A172 (cell line): ENCODE data around the gene SLMAP. TPM values are rescaled to one million over a fixed set of nuclear protein-coding genes. Genes with fewer than 3 reads are reported as not detected.

Source experiments
- DNase-seq: peaks from one replicate; pipeline ENCODE4 v3.0.0-alpha.2; 2015; ENCODE audit warnings: low spot score
- total RNA-seq: library from RNA; depleted of rRNA; stranded (reverse); fragments of >200 nt; shearing (Covaris generic); gene quantifications from 2 replicates; pipeline ENCODE4 v1.2.3, GENCODE V29; 2014; rRNA removed

The SLMAP gene
- total RNA-seq, 1 experiment from 2014 or later: 61.8 TPM

DNA sequence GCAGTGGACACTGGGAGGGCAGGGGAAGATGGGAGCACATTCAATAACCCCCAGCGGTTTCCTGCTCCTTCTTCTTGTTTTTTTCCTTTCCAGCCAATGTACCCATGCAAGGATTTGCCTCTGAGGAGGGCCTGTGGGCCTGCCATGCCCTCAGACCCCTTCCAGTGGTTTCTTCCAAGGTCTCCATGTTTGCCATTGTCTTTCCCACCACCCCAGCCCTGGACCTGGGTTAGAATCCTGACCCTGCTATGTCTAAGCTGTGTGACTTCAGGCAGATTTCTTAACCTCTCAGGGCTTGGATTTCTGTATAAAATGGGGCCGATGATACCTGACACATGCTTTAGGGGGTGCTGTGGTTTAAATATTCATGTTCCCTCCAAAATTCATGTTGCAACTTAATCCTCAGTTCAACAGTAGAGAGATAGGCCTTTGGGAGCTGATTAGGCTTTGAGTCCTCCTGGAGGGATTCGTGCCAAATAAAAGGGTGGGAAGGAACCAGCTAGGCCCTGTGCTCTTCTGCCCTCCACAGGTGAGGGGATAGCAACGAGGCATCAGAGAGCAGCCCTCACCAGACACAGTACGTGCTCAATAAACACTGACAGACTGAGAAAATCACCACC is 205.8 kb downstream of the SLMAP start:
- peak; percentile 77 for DNase-seq

DNA sequence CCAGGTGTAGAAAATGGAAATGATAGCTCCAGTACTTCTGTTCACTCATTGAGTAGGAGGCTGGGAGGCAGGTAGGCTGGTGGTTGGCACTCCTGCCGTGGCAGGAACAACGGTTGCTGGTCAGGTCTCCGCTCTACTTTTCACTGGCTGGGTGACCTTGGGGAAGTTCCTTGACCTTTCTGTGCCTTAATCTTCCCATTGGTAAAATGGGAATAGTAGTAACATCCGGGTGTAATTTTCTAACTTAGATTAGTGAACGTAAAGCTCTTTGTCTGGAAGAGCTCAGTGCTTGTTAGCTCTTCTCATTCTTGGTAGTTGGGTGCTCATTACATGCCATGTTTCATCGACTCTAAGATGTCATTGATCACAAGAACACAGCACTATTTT is 206.3 kb downstream of the SLMAP start:
- no peak for DNase-seq

DNA sequence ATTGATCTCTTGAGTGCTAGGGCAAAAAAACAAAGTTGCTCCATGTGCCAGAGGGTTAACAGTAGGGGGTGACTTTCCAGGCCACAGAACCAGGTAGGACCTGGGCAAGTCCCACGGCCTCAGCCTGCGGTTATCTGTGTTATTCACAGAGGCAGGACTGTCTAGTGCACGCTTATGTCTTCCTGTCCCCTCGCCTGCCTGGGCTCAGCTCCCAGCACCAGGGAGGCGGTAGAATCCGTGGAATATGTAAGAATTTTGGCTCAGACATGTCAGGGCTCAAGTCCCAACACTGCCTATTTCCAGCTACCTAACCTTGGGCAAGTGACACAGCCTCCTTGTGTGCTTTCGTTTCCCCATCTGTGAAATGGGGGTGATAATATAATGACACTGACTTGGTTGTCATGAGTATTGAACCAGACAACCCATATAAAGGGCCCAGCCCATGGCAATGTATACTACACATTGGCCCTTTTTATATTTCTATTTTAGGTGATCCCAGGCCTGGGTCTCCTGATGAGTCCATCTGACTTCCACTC is 207.8 kb downstream of the SLMAP start:
- DNase-seq: no peak

DNA sequence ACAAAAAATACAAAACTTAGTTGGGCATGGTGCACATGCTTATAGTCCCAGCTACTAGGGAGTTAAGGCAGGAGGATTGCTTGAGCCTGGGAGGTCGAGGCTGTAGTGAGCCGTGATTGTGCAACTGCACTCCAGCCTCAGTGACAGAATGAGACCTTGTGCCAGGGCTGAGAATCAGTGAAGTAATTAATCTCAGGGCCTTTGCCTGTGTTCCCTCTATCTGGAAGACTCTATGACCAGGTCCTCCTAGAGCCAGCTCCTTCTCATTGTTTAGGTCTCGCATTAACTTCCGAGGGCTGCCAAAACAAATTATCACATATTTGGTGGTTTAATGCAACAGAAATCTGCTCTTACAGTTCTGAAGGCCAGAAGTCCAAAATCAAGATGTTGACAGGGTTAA is 210.7 kb downstream of the SLMAP start:
- no peak for DNase-seq

DNA sequence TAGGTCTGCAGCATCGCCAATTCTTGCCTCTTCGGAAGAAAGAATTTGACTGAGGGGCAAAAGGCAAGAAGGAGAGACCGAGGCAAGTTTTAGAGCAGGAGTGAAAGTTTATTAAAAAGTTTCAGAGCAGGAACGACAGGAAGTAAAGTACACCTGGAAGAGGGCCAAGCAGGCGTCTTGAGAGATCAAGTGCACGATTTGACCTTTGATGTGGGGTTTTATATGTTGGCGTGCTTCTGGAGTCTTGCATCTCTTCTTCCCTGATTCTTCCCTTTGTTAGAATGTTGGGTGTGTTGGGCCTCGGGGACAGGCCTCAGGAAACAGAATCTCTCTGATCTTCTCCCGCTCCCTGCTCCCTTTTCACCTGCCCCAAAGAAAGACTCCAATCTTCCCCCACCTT is 211.5 kb downstream of the SLMAP start:
- no peak for DNase-seq

DNA sequence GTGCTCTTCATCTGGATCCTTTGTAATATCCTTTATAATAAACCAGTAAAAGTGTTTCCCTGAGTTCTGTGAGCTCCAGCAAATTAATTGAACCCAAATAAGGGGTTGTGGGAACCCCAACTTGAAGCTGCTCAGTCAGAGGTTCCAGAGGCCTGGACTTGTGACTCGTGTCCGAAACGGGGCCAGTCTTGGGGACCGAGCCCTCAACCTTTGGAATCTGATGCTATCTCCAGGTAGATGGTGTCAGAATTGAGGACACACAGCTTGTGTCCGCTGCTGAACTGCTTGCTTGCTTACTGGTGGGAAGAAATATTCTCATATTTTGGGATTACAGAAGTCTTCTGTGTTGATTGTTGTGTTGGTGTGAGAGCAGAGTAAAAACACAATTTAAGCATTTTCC is 212.4 kb downstream of the SLMAP start:
- no peak for DNase-seq

DNA sequence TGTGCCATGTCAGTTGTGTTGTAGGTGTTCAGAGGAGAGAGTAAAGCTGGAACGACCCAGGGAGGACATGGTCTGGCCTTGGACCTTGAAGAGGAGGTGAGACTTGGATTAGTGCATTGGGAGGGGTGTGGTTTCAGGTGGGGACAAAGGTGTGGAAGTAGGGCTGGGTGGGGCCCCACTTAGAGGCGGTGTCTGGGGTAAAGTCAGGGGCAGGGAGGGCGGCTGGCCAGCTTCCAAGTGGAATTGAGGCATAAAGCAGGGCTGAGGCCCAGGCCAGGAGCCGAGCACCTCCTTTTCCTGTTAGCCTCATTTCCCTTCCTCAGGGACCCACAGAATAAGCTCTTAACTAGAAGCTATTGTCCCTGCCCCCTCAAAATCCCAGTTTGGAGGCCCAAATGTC is 215.9 kb downstream of the SLMAP start:
- no peak for DNase-seq

DNA sequence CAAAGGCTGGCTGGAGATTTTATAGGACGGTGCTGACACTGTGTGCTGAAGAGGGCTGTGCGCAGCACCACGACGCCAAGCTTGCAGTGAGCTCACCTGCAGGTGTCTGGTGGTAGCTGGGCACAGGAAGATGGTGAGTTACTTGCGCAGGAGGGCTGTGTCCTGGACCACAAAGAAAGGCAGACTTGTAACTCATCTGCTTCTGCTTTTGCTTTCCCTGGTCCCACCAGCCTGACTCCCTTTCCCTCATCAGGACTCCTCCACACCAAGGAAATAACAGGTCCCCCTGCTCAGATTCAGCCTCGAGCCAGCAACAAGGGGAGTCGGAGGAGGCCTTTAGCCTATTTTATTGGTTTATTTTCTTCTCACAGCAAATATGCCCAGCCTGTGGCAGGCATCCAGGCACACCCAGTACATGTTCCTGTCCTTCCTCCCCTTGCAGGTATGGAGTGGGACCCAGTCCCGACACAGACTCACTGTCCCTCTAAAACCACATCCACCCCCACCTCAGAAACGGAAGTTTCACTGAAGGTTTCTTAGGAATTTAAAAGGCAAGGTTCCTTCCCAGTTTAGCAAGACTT is 216.5 kb downstream of the SLMAP start:
- peak; percentile 74 for DNase-seq

DNA sequence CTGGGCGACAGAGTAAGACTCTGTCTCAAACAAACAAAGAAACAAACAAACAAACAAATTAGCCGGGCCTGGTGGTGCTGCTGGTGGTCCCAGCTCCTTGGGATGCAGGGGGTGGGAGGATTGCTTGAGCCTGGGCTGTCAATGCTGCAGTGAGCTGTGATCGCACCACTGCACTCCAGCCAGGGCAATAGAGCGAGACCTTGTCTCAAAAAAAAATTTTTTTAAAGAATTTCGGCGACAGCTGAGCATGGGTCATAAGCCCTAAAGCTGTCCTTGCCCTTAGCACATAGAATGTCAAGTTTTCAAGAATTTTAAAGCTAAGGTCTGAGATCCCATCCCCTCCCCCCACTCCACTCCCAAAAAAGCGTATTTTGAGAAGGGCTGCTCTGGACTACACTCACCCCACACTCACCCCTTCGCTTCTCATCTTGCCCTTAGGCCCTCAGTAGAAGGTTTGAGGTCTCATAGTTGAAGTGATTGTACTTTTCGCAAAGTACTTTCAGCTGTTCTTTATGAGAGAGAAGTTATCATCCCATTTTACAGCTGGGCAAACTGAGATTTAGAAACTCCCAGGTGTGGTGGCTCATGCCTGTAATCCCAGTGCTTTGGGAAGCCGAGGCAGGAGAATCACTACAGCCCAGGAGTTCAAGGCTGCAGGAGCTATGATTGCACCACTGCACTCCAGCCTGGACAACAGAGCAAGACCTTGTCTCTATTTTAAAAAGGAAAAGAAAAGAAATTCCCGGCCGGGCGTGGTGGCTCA is 217.8 kb downstream of the SLMAP start:
- DNase-seq: no peak

DNA sequence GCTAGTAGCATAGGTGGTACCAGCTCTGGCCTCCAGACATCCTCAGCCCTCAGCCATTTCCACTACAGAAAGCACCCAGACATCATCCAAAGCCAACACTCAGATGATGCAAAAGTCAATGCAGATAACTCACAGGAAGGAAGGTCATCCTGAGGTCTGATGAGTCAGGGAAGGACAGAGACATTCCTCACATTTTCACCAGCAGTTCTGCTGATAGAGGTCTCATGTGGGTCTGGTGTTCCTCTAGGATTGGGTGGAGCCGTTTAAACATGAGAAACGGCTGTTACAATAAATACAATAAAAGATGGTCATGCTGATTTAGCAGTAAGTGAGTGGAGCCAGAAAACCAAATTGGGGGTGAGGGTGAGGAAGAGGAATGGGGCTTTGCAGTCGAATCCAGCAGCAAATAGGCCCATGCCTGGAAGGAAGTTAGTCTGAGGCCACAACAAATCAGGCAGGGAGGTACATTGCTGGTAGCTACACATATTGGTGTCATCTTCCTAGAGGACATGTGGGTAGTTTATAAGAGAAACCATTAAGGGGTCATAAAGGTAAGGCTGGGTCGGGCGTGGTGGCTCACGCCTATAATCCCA is 218.8 kb downstream of the SLMAP start:
- peak; percentile 99 for DNase-seq

DNA sequence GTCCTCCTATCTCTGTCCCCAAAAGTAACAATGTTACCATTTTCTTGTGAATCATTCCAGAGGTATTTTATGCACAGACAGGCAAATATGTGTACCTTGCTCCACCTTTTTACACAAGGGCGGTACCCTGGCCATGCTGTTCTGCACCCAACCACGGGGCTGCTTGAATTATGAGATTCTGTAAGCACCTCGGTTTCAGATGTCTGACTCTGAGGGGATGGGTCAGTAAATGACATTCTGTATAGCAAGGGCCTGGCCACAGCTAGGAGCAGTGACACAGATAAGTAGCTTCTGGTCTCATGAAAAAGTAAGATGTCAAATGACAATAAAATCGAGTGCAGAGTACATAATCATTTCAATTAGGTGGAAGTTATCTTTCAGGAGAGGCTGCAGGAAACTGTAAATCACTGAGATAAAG is 221.7 kb downstream of the SLMAP start:
- peak; percentile 77 for DNase-seq

DNA sequence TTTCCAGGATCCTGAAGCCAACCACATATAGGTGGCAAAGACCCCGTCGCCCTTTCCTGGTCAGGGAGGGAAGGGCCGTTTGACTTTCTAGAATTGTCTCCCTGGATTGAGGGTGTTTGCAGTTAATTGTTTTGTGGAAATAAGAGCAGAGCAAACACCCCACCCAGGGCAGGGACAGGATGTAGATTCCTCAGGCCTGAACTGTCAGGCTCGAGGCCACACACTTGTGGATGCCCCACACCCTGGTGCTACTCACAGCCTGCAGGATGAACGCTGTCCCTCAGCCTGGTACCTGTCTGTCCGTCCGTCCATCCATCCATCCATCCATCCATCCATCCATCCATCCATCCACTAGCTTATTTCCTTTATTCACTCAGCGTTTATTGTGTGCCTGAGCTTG is 222.2 kb downstream of the SLMAP start:
- peak; percentile 77 for DNase-seq

Other genes starting within 250 kb of the SLMAP start
- 0.12 TPM in 1 of 2 replicates, not detected in the other for gene DNAH12, start 212.0 kb upstream of the SLMAP start, total RNA-seq
- 12.2 and 14.0 TPM in 2 replicates for gene PDE12, start 200.0 kb upstream of the SLMAP start, total RNA-seq
- 197 and 254 TPM in 2 replicates for gene ARF4, start 159.0 kb upstream of the SLMAP start, total RNA-seq
- 37.2 and 41.0 TPM in 2 replicates for gene DENND6A, start 63.2 kb upstream of the SLMAP start, total RNA-seq